ENCODE results near the gene RPTOR. TPM values are rescaled to one million over a fixed set of nuclear protein-coding genes. Genes with fewer than 3 reads are reported as not detected.
A peak's percentile ranks its signal among the peaks of the same experiment; 100 is the strongest.

RPTOR gene
- total RNA-seq, 4 donors from 2014 or later: 19.0 to 48.3 (median 27.3) TPM

- intact Hi-C loops (cut with DNase I; ENCODE audit: low total_unique reads): no loop called here
- Histone ChIP-seq H3K36me3 (no peaks in the 10 kb centered on the region), H3K9me3 (no peaks in the 10 kb centered on the region), H3K27me3 (no peaks in the 10 kb centered on the region), H3K27ac (no peak overlapping the region), H3K4me1 (no peaks in the 10 kb centered on the region), H3K4me3 (no peak overlapping the region)
- DNase-seq: no peak
- TF ChIP-seq CTCF (IDR thresholded peaks at IDR 0.05) (no peak), POLR2A (IDR thresholded peaks at IDR 0.05) (no peak)
Measured at GRCh38 chr17:80847496-80848230, 303.0 kb downstream of the RPTOR start.

- intact Hi-C loops (cut with DNase I; ENCODE audit: low total_unique reads): no loop called here
- TF ChIP-seq POLR2A (IDR thresholded peaks at IDR 0.05) (no peak), CTCF (IDR thresholded peaks at IDR 0.05) (no peak)
- no peak overlapping the region for H3K27ac ChIP-seq
- H3K36me3 ChIP-seq: no peaks in the 10 kb centered on the region
- peak in 1 of 2 donors; percentile 4 for DNase-seq
- no peak overlapping the region for H3K4me3 ChIP-seq
- no peaks in the 10 kb centered on the region for H3K27me3 ChIP-seq
- no peaks in the 10 kb centered on the region for H3K9me3 ChIP-seq
- no peaks in the 10 kb centered on the region for H3K4me1 ChIP-seq
Measured at GRCh38 chr17:80848449-80849102, 303.9 kb downstream of the RPTOR start.

- DNase-seq: no peak
- intact Hi-C loops (cut with DNase I; ENCODE audit: low total_unique reads): no loop called here
- no peak for TF ChIP-seq CTCF (IDR thresholded peaks at IDR 0.05)
- no peak for TF ChIP-seq POLR2A (IDR thresholded peaks at IDR 0.05)
- H3K27ac ChIP-seq: no peak overlapping the region
- no peaks in the 10 kb centered on the region for H3K27me3 ChIP-seq
- no peaks in the 10 kb centered on the region for H3K4me1 ChIP-seq
- no peak overlapping the region for H3K4me3 ChIP-seq
- no peaks in the 10 kb centered on the region for H3K36me3 ChIP-seq
- no peaks in the 10 kb centered on the region for H3K9me3 ChIP-seq
Measured at GRCh38 chr17:80849119-80849518, 304.5 kb downstream of the RPTOR start.

- no peak for DNase-seq
- Histone ChIP-seq H3K4me3 (no peak overlapping the region), H3K4me1 (no peaks in the 10 kb centered on the region), H3K36me3 (no peaks in the 10 kb centered on the region), H3K27ac (no peak overlapping the region), H3K9me3 (no peaks in the 10 kb centered on the region), H3K27me3 (no peaks in the 10 kb centered on the region)
- intact Hi-C loops (cut with DNase I; ENCODE audit: low total_unique reads): loop anchor here (10.0 kb wide), 1 partner anchor 425 kb away; no protein-coding TSS in a partner anchor
- no peak for TF ChIP-seq CTCF (IDR thresholded peaks at IDR 0.05)
- no peak for TF ChIP-seq POLR2A (IDR thresholded peaks at IDR 0.05)
Measured at GRCh38 chr17:80850109-80850508, 305.5 kb downstream of the RPTOR start.

GRCh38 chr17:80850817-80851216 is 306.2 kb downstream of the RPTOR start:
- intact Hi-C loops (cut with DNase I; ENCODE audit: low total_unique reads): loop anchor here (10.0 kb wide), 1 partner anchor 426 kb away; no protein-coding TSS in a partner anchor
- no peak for DNase-seq
- Histone ChIP-seq H3K9me3 (no peaks in the 10 kb centered on the region), H3K27ac (no peak overlapping the region), H3K36me3 (no peaks in the 10 kb centered on the region), H3K4me1 (no peaks in the 10 kb centered on the region), H3K4me3 (no peak overlapping the region), H3K27me3 (no peaks in the 10 kb centered on the region)
- TF ChIP-seq POLR2A (IDR thresholded peaks at IDR 0.05) (no peak), CTCF (IDR thresholded peaks at IDR 0.05) (no peak)
